ENCODE results near the gene HYDIN. TPM values are rescaled to one million over a fixed set of nuclear protein-coding genes. Genes with fewer than 3 reads are reported as not detected.

Gene HYDIN
- total RNA-seq, 6 donors from 2014 or later, result 1.6 to 62.0 (median 18.1) TPM

DNA sequence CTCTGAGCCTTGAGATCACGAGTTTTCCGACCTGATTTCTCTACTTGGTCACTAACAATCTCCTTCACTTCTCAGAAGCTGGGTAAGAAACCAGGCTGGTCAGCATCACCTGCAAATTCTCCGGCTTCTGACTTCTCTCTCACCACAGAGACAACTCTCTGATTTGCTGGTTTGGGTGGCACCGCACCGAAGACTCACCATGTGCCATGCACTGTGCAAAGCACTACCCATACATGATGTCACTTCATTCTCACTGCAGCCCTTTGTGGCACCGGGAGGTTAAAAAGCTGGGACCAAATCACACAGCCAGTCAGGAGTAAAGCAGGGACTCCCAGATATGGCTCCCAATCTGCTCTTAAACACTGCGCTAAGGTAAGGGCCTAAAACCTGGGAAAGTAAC is 430.2 kb downstream of the HYDIN start:
- Histone ChIP-seq H3K4me3 (peak overlapping the region; percentile 84 to 100 (median 96)), H3K27me3 (no peaks in the 10 kb centered on the region), H3K9me3 (peaks cover 0 to 7% (median 0%) of the 10 kb centered on the region in 4 donors), H3K4me1 (peaks cover 14 to 35% (median 20%) of the 10 kb centered on the region in 4 donors), H3K27ac (peak overlapping the region; percentile 59 to 86 (median 80)), H3K36me3 (peaks cover 0 to 10% (median 0%) of the 10 kb centered on the region in 4 donors)
- DNase-seq (no peak), ATAC-seq (ENCODE audit: low FRiP score in 2 of 2) (no peak)
- TF ChIP-seq EP300 (IDR thresholded peaks at IDR 0.05) (no peak), POLR2A (IDR thresholded peaks at IDR 0.05) (no peak), POLR2AphosphoS5 (IDR thresholded peaks at IDR 0.05) (no peak)
- TF ChIP-seq, protein P1, sequence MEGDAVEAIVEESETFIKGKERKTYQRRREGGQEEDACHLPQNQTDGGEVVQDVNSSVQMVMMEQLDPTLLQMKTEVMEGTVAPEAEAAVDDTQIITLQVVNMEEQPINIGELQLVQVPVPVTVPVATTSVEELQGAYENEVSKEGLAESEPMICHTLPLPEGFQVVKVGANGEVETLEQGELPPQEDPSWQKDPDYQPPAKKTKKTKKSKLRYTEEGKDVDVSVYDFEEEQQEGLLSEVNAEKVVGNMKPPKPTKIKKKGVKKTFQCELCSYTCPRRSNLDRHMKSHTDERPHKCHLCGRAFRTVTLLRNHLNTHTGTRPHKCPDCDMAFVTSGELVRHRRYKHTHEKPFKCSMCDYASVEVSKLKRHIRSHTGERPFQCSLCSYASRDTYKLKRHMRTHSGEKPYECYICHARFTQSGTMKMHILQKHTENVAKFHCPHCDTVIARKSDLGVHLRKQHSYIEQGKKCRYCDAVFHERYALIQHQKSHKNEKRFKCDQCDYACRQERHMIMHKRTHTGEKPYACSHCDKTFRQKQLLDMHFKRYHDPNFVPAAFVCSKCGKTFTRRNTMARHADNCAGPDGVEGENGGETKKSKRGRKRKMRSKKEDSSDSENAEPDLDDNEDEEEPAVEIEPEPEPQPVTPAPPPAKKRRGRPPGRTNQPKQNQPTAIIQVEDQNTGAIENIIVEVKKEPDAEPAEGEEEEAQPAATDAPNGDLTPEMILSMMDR (IDR thresholded peaks at IDR 0.05), result no peak
- WGBS, 2 donors, result 20 to 22% methylated on average over 4 to 7 of the region's 7 CpGs

DNA sequence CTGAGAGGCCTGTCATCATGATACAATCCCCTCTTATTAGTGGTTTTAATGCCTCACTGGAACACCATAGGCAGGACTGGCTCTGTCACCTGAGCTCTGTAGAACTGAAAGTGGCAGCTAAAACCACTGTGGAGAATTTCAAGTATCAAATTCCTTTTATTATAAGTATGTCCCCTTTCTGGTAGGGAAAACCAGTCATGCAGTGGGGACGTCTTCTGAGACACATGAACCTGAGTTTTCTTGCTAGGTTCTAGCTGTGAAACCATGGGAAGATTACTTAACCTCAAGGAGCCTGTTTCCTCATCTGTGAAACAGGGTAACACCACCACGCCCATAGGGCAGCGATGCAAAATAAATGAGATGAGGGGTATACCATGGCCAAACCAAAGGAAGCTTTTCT is 434.2 kb downstream of the HYDIN start:
- WGBS, 2 donors, result 62 to 79% methylated on average over 3 of the region's 3 CpGs
- H3K9me3 ChIP-seq, result no peaks in the 10 kb centered on the region
- DNase-seq (no peak), ATAC-seq (ENCODE audit: low FRiP score in 2 of 2) (no peak)
- H3K4me3 ChIP-seq, result no peak overlapping the region
- H3K27me3 ChIP-seq, result no peaks in the 10 kb centered on the region
- no peak for TF ChIP-seq EP300 (IDR thresholded peaks at IDR 0.05)
- TF ChIP-seq, protein P1 (IDR thresholded peaks at IDR 0.05), result no peak
- no peak for TF ChIP-seq POLR2AphosphoS5 (IDR thresholded peaks at IDR 0.05)
- TF ChIP-seq POLR2A (IDR thresholded peaks at IDR 0.05), result no peak
- H3K36me3 ChIP-seq, result peaks cover 0 to 10% (median 0%) of the 10 kb centered on the region in 4 donors
- H3K27ac ChIP-seq, result no peak overlapping the region
- peaks cover 14 to 35% (median 18%) of the 10 kb centered on the region in 4 donors for H3K4me1 ChIP-seq

DNA sequence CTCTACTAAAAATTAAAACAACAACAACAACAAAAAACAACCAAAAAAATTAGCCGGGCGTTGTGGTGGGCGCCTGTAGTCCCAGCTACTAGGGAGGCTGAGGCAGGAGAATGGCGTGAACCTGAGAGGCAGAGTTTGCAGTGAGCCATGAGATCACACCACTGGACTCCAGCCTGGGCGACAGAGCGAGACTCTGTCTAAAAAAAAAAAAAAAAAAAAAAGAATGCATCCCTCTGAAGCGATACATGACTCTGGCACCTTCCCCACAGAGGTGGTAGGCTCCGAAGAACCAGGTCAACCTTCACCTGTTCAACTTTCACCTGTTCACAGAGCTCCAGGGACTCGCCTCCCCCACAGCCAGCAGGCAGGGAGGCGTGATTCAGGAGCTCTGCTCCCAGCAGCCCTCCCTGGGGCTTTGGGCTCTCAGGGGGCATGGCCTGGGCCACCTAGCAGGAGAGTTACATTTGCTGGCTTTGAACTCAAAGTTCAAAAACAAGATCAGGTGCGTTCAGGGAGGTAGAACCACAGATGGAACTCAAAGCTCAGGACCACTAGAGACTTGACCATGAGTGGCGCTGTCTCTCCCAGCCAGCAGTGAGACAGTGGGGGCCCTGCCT is 435.1 kb downstream of the HYDIN start:
- no peak for DNase-seq
- no peaks in the 10 kb centered on the region for H3K27me3 ChIP-seq
- H3K36me3 ChIP-seq, result peaks cover 0 to 10% (median 0%) of the 10 kb centered on the region in 4 donors
- no peaks in the 10 kb centered on the region for H3K9me3 ChIP-seq
- no peak overlapping the region for H3K4me3 ChIP-seq
- WGBS, 2 donors, result 91 to 93% methylated on average over 11 to 12 of the region's 12 CpGs
- no peak for ATAC-seq (ENCODE audit: low FRiP score in 2 of 2)
- peaks cover 15 to 36% (median 17%) of the 10 kb centered on the region in 4 donors for H3K4me1 ChIP-seq
- TF ChIP-seq POLR2AphosphoS5 (IDR thresholded peaks at IDR 0.05) (no peak), POLR2A (IDR thresholded peaks at IDR 0.05) (no peak), EP300 (IDR thresholded peaks at IDR 0.05) (no peak)
- TF ChIP-seq, protein P1 (IDR thresholded peaks at IDR 0.05), result no peak
- no peak overlapping the region for H3K27ac ChIP-seq

DNA sequence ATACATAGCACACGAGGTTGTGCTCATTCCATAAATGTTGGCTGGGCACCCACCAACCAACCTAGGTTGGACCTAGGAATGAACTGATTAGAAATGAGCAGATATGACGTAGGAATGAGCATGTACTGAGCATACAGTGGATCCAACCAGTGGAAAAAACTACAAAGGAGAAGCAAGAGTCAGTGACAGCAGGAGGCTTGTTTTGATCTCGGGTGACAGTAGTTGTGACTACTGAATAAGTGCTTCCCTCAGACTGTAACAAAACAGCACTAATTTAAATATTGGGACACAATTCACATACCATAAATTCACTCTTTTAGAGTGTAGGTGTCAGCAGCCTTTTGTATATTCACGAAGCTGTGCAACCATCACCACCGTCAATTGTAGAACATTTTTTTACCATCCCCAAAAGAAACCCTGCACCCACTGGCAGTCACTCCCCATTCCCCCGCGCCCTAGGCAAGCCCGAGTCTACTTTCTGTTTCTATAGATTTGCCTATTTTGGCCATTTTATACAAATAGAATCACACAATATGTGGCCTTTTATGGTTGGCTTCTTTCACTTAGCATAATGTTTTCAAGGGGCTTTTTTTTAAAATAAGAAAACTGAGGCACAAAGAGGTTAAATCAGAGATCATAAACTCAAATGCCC is 436.5 kb downstream of the HYDIN start:
- H3K27me3 ChIP-seq, result no peaks in the 10 kb centered on the region
- TF ChIP-seq EP300 (IDR thresholded peaks at IDR 0.05) (no peak), POLR2AphosphoS5 (IDR thresholded peaks at IDR 0.05) (no peak), POLR2A (IDR thresholded peaks at IDR 0.05) (no peak)
- TF ChIP-seq, protein P1 (IDR thresholded peaks at IDR 0.05), result no peak
- WGBS, 2 donors, result 87 to 90% methylated on average over 8 of the region's 8 CpGs

More for the DNA sequence above, 436.5 kb downstream of the HYDIN start:
- Histone ChIP-seq H3K4me1 (peaks cover 2 to 34% (median 6%) of the 10 kb centered on the region in 4 donors), H3K36me3 (peaks cover 0 to 10% (median 0%) of the 10 kb centered on the region in 4 donors), H3K4me3 (no peak overlapping the region), H3K9me3 (no peaks in the 10 kb centered on the region), H3K27ac (no peak overlapping the region)
- ATAC-seq (ENCODE audit: low FRiP score in 2 of 2) (no peak), DNase-seq (no peak)
